ENCODE data around the gene MBNL1. TPM values are rescaled to one million over a fixed set of nuclear protein-coding genes. Genes with fewer than 3 reads are reported as not detected.

MBNL1 gene
- total RNA-seq, 4 donors from 2014 or later, result 258 to 478 (median 320) TPM

DNA sequence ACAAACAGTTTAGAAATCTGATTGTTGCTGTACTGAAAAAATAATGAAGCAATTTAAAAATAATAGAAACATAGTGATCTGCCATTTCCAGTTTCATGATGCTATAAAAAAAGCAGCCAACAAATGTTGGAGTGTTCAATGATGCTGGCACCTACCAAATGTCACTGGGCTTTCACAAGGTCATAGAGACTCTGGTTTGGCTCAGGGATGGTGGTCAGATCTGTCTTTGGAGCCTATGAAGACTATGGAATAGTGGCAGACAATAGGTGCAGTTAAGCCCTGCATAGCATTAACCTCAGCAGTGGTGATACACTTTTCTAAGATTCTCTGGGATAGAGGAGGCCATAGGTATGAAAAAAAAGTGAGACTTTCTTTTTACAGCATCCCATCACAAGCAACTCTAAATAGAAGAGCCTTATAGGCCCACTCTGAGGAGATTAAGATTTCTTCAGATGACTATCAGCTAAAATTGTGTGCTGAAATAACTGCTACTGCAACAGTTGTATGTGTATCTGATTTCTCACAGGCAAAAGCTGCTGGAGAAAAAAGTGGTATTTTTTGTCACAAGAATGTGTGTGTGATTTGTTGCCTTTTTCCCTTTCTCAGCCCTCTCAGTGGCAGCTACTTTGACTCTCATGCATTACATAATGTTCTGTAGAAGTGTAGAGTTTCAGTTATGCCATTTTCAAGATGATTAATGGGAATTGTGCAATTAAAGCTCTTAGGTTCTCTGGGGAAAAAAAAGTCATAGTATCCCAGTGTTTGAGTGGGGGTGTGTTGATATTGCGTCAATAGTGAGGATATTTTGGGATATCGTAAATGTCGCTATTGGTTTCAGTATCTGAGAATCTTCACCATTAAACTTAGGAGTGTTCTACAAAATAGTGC is 137.4 kb downstream of the MBNL1 start:
- DNase-seq (ENCODE audit: low spot score in 2 of 2), result no peak
- TF ChIP-seq EP300 (IDR thresholded peaks at IDR 0.05) (no peak), POLR2AphosphoS5 (IDR thresholded peaks at IDR 0.05) (peak; percentile 78 to 91 (median 86))
- no peaks in the 10 kb centered on the region for H3K36me3 ChIP-seq
- H3K4me1 ChIP-seq, result peaks cover 59% of the 10 kb centered on the region
- H3K27ac ChIP-seq, result peak overlapping the region; percentile 82
- WGBS, result 58% methylated on average over 3 of the region's 3 CpGs
- peak overlapping the region; percentile 3 for H3K4me3 ChIP-seq
- H3K9me3 ChIP-seq, result no peaks in the 10 kb centered on the region
- no peaks in the 10 kb centered on the region for H3K27me3 ChIP-seq

DNA sequence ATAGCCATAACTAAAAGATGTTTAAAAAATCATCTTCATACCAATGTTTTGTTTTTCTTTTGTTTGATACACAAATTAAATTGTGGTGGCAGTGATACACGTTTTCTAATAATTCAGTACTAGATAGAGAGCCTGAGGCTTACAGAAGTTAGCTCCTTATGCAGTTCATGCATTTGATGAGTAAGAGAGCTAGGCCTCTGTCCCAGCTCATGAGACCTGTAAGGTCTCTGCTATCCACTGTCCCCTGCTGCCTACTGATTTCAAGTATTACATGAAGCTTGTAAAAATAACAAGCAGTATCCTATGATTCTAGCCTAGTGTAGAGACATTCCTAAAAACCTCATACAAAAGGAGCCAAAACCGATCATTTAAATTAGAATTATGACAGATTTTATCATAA is 144.5 kb downstream of the MBNL1 start:
- Histone ChIP-seq H3K4me3 (no peak overlapping the region), H3K27ac (no peak overlapping the region), H3K9me3 (no peaks in the 10 kb centered on the region), H3K27me3 (no peaks in the 10 kb centered on the region), H3K4me1 (peaks cover 5% of the 10 kb centered on the region), H3K36me3 (peaks cover 19% of the 10 kb centered on the region)
- WGBS, result 74% methylated on average over 2 of the region's 2 CpGs
- no peak for DNase-seq (ENCODE audit: low spot score in 2 of 2)
- TF ChIP-seq POLR2AphosphoS5 (IDR thresholded peaks at IDR 0.05) (no peak), POLR2A (IDR thresholded peaks at IDR 0.05) (no peak), EP300 (IDR thresholded peaks at IDR 0.05) (no peak)
- TF ChIP-seq, protein P1, sequence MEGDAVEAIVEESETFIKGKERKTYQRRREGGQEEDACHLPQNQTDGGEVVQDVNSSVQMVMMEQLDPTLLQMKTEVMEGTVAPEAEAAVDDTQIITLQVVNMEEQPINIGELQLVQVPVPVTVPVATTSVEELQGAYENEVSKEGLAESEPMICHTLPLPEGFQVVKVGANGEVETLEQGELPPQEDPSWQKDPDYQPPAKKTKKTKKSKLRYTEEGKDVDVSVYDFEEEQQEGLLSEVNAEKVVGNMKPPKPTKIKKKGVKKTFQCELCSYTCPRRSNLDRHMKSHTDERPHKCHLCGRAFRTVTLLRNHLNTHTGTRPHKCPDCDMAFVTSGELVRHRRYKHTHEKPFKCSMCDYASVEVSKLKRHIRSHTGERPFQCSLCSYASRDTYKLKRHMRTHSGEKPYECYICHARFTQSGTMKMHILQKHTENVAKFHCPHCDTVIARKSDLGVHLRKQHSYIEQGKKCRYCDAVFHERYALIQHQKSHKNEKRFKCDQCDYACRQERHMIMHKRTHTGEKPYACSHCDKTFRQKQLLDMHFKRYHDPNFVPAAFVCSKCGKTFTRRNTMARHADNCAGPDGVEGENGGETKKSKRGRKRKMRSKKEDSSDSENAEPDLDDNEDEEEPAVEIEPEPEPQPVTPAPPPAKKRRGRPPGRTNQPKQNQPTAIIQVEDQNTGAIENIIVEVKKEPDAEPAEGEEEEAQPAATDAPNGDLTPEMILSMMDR (IDR thresholded peaks at IDR 0.05), result no peak

DNA sequence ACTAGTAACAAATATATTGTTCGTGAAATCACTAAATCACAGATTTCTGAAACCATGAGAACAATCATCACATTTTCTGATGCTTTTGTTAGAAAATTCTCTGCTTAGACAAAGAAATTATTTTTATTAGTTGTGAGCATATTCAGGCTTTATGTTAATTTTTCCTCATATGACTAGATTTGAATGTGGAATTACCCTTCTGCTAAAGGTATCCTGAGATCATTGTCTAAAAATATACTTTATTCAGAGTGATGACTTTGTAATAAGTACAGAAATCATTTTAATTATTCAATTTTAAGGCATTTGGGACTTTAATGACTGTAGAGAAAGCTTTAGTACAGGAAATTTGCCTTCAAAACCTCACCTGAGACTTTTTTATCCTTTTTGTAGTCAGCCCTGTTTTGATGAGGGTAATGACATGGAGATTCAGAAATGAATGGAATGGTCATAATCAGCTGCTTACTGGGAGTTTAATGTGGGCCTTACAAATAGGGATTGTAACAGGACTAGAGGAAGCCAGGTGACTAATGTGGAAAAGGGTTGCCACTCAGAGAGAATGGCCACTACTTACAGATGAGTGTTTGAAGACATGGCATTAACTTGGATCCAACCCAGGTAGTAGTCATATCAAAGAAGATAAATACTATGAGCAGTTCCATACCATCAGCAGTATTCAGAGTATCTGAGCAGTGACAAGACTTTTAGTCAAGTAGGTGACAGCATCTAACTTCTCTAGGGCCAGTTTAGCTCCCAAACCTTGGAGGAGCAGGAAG is 148.3 kb downstream of the MBNL1 start:
- peaks cover 51% of the 10 kb centered on the region for H3K36me3 ChIP-seq
- H3K9me3 ChIP-seq, result no peaks in the 10 kb centered on the region
- no peak for TF ChIP-seq EP300 (IDR thresholded peaks at IDR 0.05)
- no peak for TF ChIP-seq POLR2AphosphoS5 (IDR thresholded peaks at IDR 0.05)
- no peak for TF ChIP-seq POLR2A (IDR thresholded peaks at IDR 0.05)
- TF ChIP-seq, protein P1 (IDR thresholded peaks at IDR 0.05), result no peak
- H3K27ac ChIP-seq, result no peak overlapping the region
- 97% methylated on average over 1 of the region's 1 CpG for WGBS
- no peaks in the 10 kb centered on the region for H3K27me3 ChIP-seq
- H3K4me3 ChIP-seq, result no peak overlapping the region
- H3K4me1 ChIP-seq, result no peaks in the 10 kb centered on the region
- DNase-seq (ENCODE audit: low spot score in 2 of 2), result no peak

DNA sequence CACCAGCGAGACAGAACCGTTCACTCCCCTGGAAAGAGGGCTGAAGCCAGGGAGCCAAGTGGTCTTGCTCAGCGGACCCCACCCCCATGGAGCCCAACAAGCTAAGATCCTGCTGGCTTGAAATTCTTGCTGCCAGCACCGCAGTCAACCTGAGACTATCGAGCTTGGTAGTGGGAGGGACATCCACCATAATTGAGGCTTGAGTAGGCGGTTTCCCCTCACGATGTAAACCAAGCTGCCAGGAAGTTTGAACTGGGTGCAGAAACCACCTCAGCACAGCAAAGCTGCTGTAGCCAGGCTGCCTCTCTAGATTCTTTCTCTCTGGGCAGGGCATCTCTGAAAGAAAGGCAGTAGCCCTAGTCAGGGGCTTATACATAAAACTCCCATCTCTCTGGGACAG is 151.0 kb downstream of the MBNL1 start:
- no peak for DNase-seq (ENCODE audit: low spot score in 2 of 2)
- no peaks in the 10 kb centered on the region for H3K9me3 ChIP-seq
- no peaks in the 10 kb centered on the region for H3K4me1 ChIP-seq
- no peaks in the 10 kb centered on the region for H3K27me3 ChIP-seq
- no peak overlapping the region for H3K27ac ChIP-seq
- peaks cover 51% of the 10 kb centered on the region for H3K36me3 ChIP-seq
- 100% methylated on average over 7 of the region's 7 CpGs for WGBS
- H3K4me3 ChIP-seq, result no peak overlapping the region
- no peak for TF ChIP-seq EP300 (IDR thresholded peaks at IDR 0.05)
- TF ChIP-seq POLR2A (IDR thresholded peaks at IDR 0.05), result no peak
- TF ChIP-seq POLR2AphosphoS5 (IDR thresholded peaks at IDR 0.05), result no peak
- TF ChIP-seq, protein P1 (IDR thresholded peaks at IDR 0.05), result no peak

DNA sequence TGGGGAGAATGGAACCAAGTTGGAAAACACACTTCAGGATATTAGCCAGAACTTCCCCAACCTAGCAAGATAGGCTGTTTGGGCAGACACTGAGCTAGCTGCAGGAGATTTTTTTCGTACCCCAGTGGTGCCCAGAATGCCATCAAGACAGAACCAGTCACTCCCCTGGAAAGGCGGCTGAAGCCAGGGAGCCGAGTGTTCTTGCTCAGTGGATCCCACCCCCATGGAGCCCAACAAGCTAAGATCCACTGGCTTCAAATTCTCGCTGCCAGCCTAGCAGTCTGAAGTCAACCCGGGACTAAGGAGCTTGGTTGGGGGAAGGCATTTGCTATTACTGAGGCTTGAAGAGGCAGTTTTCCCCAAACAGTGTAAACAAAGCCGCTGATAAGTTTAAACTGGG is 152.4 kb downstream of the MBNL1 start:
- WGBS, result 96% methylated on average over 6 of the region's 6 CpGs
- Histone ChIP-seq H3K36me3 (peaks cover 46% of the 10 kb centered on the region), H3K4me3 (no peak overlapping the region), H3K4me1 (no peaks in the 10 kb centered on the region), H3K9me3 (no peaks in the 10 kb centered on the region), H3K27ac (no peak overlapping the region), H3K27me3 (no peaks in the 10 kb centered on the region)
- no peak for DNase-seq (ENCODE audit: low spot score in 2 of 2)
- TF ChIP-seq EP300 (IDR thresholded peaks at IDR 0.05) (no peak), POLR2A (IDR thresholded peaks at IDR 0.05) (no peak), POLR2AphosphoS5 (IDR thresholded peaks at IDR 0.05) (no peak)
- TF ChIP-seq, protein P1 (IDR thresholded peaks at IDR 0.05), result no peak
